GM23248 (cell line): ENCODE data around the gene KRT31. TPM values are rescaled to one million over a fixed set of nuclear protein-coding genes. Genes with fewer than 3 reads are reported as not detected.

Experiments
- DNase-seq: peaks from one replicate; pipeline ENCODE4 v3.0.0-alpha.2; 2015
- H2AFZ ChIP-seq: fragments of 200-600 bp; sonication (generic); 2 replicates; pipeline ENCODE4 v1.6.1; 2016; ENCODE audit warnings: antibody characterized with exemption
- H3F3A ChIP-seq: fragments of 200-600 bp; sonication (generic); 2 replicates; pipeline ENCODE4 v1.6.1; 2016; ENCODE audit warnings: mild to moderate bottlenecking, antibody characterized with exemption, mixed run types; ENCODE audit not compliant: insufficient read depth
- H3K27ac ChIP-seq: fragments of 200-600 bp; sonication (generic); 2 replicates; pipeline ENCODE4 v1.5.1; 2016; ENCODE audit warnings: mild to moderate bottlenecking
- H3K27me3 ChIP-seq: fragments of 200-600 bp; sonication (generic); replicated peaks from 2 replicates; pipeline ENCODE4 v1.6.1; 2016; ENCODE audit warnings: mild to moderate bottlenecking; ENCODE audit not compliant: insufficient read depth
- H3K36me3 ChIP-seq: fragments of 200-600 bp; sonication (generic); 2 replicates; pipeline ENCODE4 v1.6.1; 2016; ENCODE audit warnings: low read depth, mild to moderate bottlenecking
- H3K4me1 ChIP-seq: fragments of 200-600 bp; sonication (generic); 2 replicates; pipeline ENCODE4 v1.6.1; 2016; ENCODE audit warnings: mild to moderate bottlenecking; ENCODE audit not compliant: insufficient read depth
- H3K4me2 ChIP-seq: fragments of 200-600 bp; sonication (generic); one replicate; pipeline ENCODE4 v1.6.1; 2016; ENCODE audit warnings: mild to moderate bottlenecking; ENCODE audit not compliant: unreplicated experiment
- H3K4me3 ChIP-seq: fragments of 200-600 bp; sonication (generic); 2 replicates; pipeline ENCODE4 v1.5.1; 2016; ENCODE audit warnings: mild to moderate bottlenecking
- H3K79me2 ChIP-seq: fragments of 200-600 bp; sonication (generic); 2 replicates; pipeline ENCODE4 v1.6.1; 2016; ENCODE audit warnings: mild to moderate bottlenecking; ENCODE audit not compliant: insufficient read depth
- H3K9ac ChIP-seq: fragments of 200-600 bp; sonication (generic); 2 replicates; pipeline ENCODE4 v1.6.1; 2016; ENCODE audit warnings: mild to moderate bottlenecking
- H3K9me2 ChIP-seq: fragments of 200-600 bp; sonication (generic); 2 replicates; pipeline ENCODE4 v1.6.1; 2016; ENCODE audit warnings: mixed run types, mild to moderate bottlenecking, moderate library complexity; ENCODE audit not compliant: insufficient read depth
- H3K9me3 ChIP-seq: fragments of 200-600 bp; sonication (generic); one replicate; pipeline ENCODE4 v1.6.1; 2017; ENCODE audit warnings: low read depth
- H4K20me1 ChIP-seq: fragments of 200-600 bp; sonication (generic); 2 replicates; pipeline ENCODE4 v1.6.0; 2016; ENCODE audit not compliant: insufficient read depth
- EZH2 ChIP-seq: fragments of 200-600 bp; sonication (generic); IDR thresholded peaks from 2 replicates; pipeline ENCODE4 v1.6.1; 2018; ENCODE audit warnings: antibody characterized with exemption, mild to moderate bottlenecking; ENCODE audit not compliant: insufficient read depth, poor library complexity, severe bottlenecking
- EZH2phosphoT487 ChIP-seq: fragments of 200-600 bp; sonication (generic); IDR thresholded peaks from 2 replicates; pipeline ENCODE4 v1.6.1; 2018; ENCODE audit warnings: antibody characterized with exemption, moderate library complexity, mild to moderate bottlenecking, low read depth; ENCODE audit not compliant: insufficient read depth
- WGBS, 2 experiments: methylation state at CpG; one replicate each; pipeline ENCODE4 v1.1.6; 2015 to 2017; ENCODE audit warnings: low lambda C conversion rate in 2 of 2, low coverage in 1 of 2; ENCODE audit errors: missing lambda C conversion rate in 2 of 2; 5-methylcytosine and 5-hydroxymethylcytosine counted together
- in situ Hi-C: fragments of 300-500 bp; cut with MboI; formaldehyde crosslinking; loops from 2 replicates; pipeline ENCODE4 v1.15.0; 2020
- polyA plus RNA-seq: library from polyadenylated mRNA; unstranded; fragments of >200 nt; fragmentation: Nextera tagmentation; extraction: Ambion mirVana; gene quantifications from 2 replicates; pipeline ENCODE4 v1.2.1, GENCODE V29; 2016
- total RNA-seq: library from RNA; depleted of rRNA; stranded (reverse); fragments of >200 nt; shearing (Covaris generic); gene quantifications from 2 replicates; pipeline ENCODE4 v1.2.3, GENCODE V29; 2014

KRT31 gene
- total and polyA plus RNA-seq, 2 experiments from 2014 or later: not detected

GRCh38 chr17:41411072-41411840, 13.8 kb upstream of the KRT31 start:
- no peak overlapping the region for H3K4me3 ChIP-seq
- no peaks in the 10 kb centered on the region for H4K20me1 ChIP-seq
- no peaks in the 10 kb centered on the region for H3F3A ChIP-seq
- H3K79me2 ChIP-seq: no peaks in the 10 kb centered on the region
- no peak for TF ChIP-seq EZH2
- TF ChIP-seq EZH2phosphoT487: no peak
- H3K27me3 ChIP-seq: no peaks in the 10 kb centered on the region
- no peaks in the 10 kb centered on the region for H3K9me2 ChIP-seq
- H2AFZ ChIP-seq: no peak overlapping the region
- H3K36me3 ChIP-seq: no peaks in the 10 kb centered on the region
- DNase-seq: no peak
- H3K4me1 ChIP-seq: peaks cover 11% of the 10 kb centered on the region
- H3K9me3 ChIP-seq: no peaks in the 10 kb centered on the region
- in situ Hi-C loops: no loop called here
- H3K4me2 ChIP-seq: no peak overlapping the region
- no peak overlapping the region for H3K9ac ChIP-seq
- WGBS, 2 experiments: 97% methylated on average over 20 of the region's 20 CpGs
- H3K27ac ChIP-seq: no peak overlapping the region

- H3K9ac ChIP-seq: no peak overlapping the region
- no peaks in the 10 kb centered on the region for H3K36me3 ChIP-seq
- no peaks in the 10 kb centered on the region for H3K79me2 ChIP-seq
- H3K4me1 ChIP-seq: peaks cover 26% of the 10 kb centered on the region
- no peaks in the 10 kb centered on the region for H3K9me2 ChIP-seq
- no peaks in the 10 kb centered on the region for H3K9me3 ChIP-seq
- no peak overlapping the region for H3K4me2 ChIP-seq
- H2AFZ ChIP-seq: no peak overlapping the region
- H3K27me3 ChIP-seq: no peaks in the 10 kb centered on the region
- H4K20me1 ChIP-seq: no peaks in the 10 kb centered on the region
- no peak overlapping the region for H3K27ac ChIP-seq
- in situ Hi-C loops: no loop called here
- H3F3A ChIP-seq: peaks cover 29% of the 10 kb centered on the region
- no peak overlapping the region for H3K4me3 ChIP-seq
- TF ChIP-seq EZH2 (no peak), EZH2phosphoT487 (no peak)
- 93 to 96% methylated on average over 10 of the region's 10 CpGs for WGBS, 2 experiments
- DNase-seq: no peak
These were observed 9.8 kb upstream of the KRT31 start for GRCh38 chr17:41407226-41407625.

GRCh38 chr17:41406205-41406604, 8.8 kb upstream of the KRT31 start:
- Histone ChIP-seq H3K4me3 (no peak overlapping the region), H3K9ac (no peak overlapping the region), H4K20me1 (no peaks in the 10 kb centered on the region), H3K36me3 (no peaks in the 10 kb centered on the region), H3K4me1 (peaks cover 30% of the 10 kb centered on the region), H3K79me2 (no peaks in the 10 kb centered on the region), H3K27me3 (no peaks in the 10 kb centered on the region), H3K27ac (no peak overlapping the region), H3K4me2 (no peak overlapping the region), H3K9me3 (no peaks in the 10 kb centered on the region), H3F3A (peaks cover 30% of the 10 kb centered on the region), H2AFZ (no peak overlapping the region), H3K9me2 (no peaks in the 10 kb centered on the region)
- 72 to 75% methylated on average over 5 of the region's 5 CpGs for WGBS, 2 experiments
- DNase-seq: no peak
- in situ Hi-C loops: no loop called here
- TF ChIP-seq EZH2phosphoT487 (no peak), EZH2 (no peak)

GRCh38 chr17:41404024-41404671, 6.7 kb upstream of the KRT31 start:
- Histone ChIP-seq H3K79me2 (no peaks in the 10 kb centered on the region), H3K9me3 (no peaks in the 10 kb centered on the region), H4K20me1 (no peaks in the 10 kb centered on the region), H3K4me3 (0 out of 2 replicates have a peak overlapping the region, but pooled peaks have one; percentile 5), H3K4me2 (peak overlapping the region; percentile 50), H3K36me3 (no peaks in the 10 kb centered on the region), H3K9ac (peak overlapping the region; percentile 34), H3K4me1 (peaks cover 30% of the 10 kb centered on the region), H2AFZ (peak overlapping the region; percentile 8; the same call in 1 of the 2 replicates), H3K9me2 (no peaks in the 10 kb centered on the region), H3F3A (peaks cover 30% of the 10 kb centered on the region), H3K27ac (peak overlapping the region; percentile 64), H3K27me3 (no peaks in the 10 kb centered on the region)
- DNase-seq: peak; percentile 97
- no peak for TF ChIP-seq EZH2
- TF ChIP-seq EZH2phosphoT487: peak; percentile 71
- 29 to 38% methylated on average over 7 of the region's 7 CpGs for WGBS, 2 experiments
- in situ Hi-C loops: no loop called here
